PC-3 (cell line): ENCODE measurements around the gene PVALB. TPM values are rescaled to one million over a fixed set of nuclear protein-coding genes. Genes with fewer than 3 reads are reported as not detected.

Source experiments
- ATAC-seq: fragments of 200-7000 bp; cut with Tn5 transposase; 2 replicates; pipeline ENCODE4 v1.9.1; 2020; ENCODE audit warnings: mild to moderate bottlenecking, moderate library complexity
- Bru-seq: library from RNA; stranded (reverse); fragments of 400-500 nt; gene quantifications from one replicate; lab custom pipeline; 2021; lab: Mats Ljungman, UMichigan
- BruChase-seq, 2 experiments: library from RNA; stranded (reverse); fragments of 400-500 nt; gene quantifications; one replicate each; lab custom pipeline; 2021; lab: Mats Ljungman, UMichigan
- BruUV-seq: library from RNA; stranded (reverse); fragments of 400-500 nt; replicated peaks from 2 replicates; lab custom pipeline; 2021; lab: Mats Ljungman, UMichigan
- CTCF ChIA-PET: fragments of 300-600 bp; sonication (Branson Sonifier 250); formaldehyde crosslinking; loops from one replicate; lab custom pipeline; 2022; ENCODE audit warnings: antibody characterized with exemption; lab: Charles Lee
- POLR2A ChIA-PET: fragments of 300-600 bp; sonication (Branson Sonifier 250); formaldehyde crosslinking; loops from one replicate; lab custom pipeline; 2022; ENCODE audit warnings: antibody characterized with exemption; ENCODE audit not compliant: unreplicated experiment; lab: Charles Lee
- DNase-seq: peaks from one replicate; pipeline ENCODE4 v3.0.0-alpha.2; 2015
- H2AFZ ChIP-seq: fragments of 300-600 bp; sonication (generic); 2 replicates; pipeline ENCODE4 v1.6.0; 2016; ENCODE audit warnings: antibody characterized with exemption, low read length
- H3F3A ChIP-seq: fragments of 300-600 bp; sonication (generic); one replicate; pipeline ENCODE4 v1.6.0; 2017; ENCODE audit warnings: antibody characterized with exemption, low read length, control low read depth, mild to moderate bottlenecking; ENCODE audit not compliant: unreplicated experiment
- H3K27ac ChIP-seq: fragments of 300-600 bp; sonication (generic); 2 replicates; pipeline ENCODE4 v1.5.1; 2016; ENCODE audit warnings: mild to moderate bottlenecking, low read length
- H3K27me3 ChIP-seq: fragments of 300-600 bp; sonication (generic); 2 replicates; pipeline ENCODE4 v1.6.1; 2016; ENCODE audit warnings: low read length, mixed read lengths
- H3K36me3 ChIP-seq: fragments of 300-600 bp; sonication (generic); 2 replicates; pipeline ENCODE4 v1.6.1; 2016; ENCODE audit warnings: low read depth, mixed run types, low read length, mixed read lengths
- H3K4me1 ChIP-seq: fragments of 300-600 bp; sonication (generic); 2 replicates; pipeline ENCODE4 v1.5.1; 2016; ENCODE audit warnings: low read length; ENCODE audit not compliant: insufficient read depth
- H3K4me2 ChIP-seq: fragments of 300-600 bp; sonication (generic); 2 replicates; pipeline ENCODE4 v1.6.0; 2016; ENCODE audit warnings: low read length
- H3K4me3 ChIP-seq: fragments of 300-600 bp; sonication (generic); 2 replicates; pipeline ENCODE4 v1.5.1; 2016; ENCODE audit warnings: mild to moderate bottlenecking, low read length, mixed read lengths
- H3K79me2 ChIP-seq: fragments of 300-600 bp; sonication (generic); 2 replicates; pipeline ENCODE4 v1.6.1; 2017; ENCODE audit warnings: low read length, mixed read lengths
- H3K9ac ChIP-seq: fragments of 300-600 bp; sonication (generic); 2 replicates; pipeline ENCODE4 v1.6.0; 2016; ENCODE audit warnings: mild to moderate bottlenecking, low read length
- H3K9me2 ChIP-seq: fragments of 300-600 bp; sonication (generic); replicated peaks from 2 replicates; pipeline ENCODE4 v1.6.1; 2016; ENCODE audit warnings: mixed run types, low read length, mixed read lengths
- H3K9me3 ChIP-seq: fragments of 300-600 bp; sonication (generic); 2 replicates; pipeline ENCODE4 v1.6.1; 2016; ENCODE audit warnings: low read length, mixed read lengths
- H4K20me1 ChIP-seq: fragments of 300-600 bp; sonication (generic); 2 replicates; pipeline ENCODE4 v1.6.1; 2016; ENCODE audit warnings: low read length, mixed read lengths
- CTCF ChIP-seq: fragments of 300-600 bp; sonication (generic); conservative IDR thresholded peaks from 2 replicates; pipeline ENCODE4 v1.5.1; 2017; ENCODE audit warnings: antibody characterized with exemption, low read depth, mild to moderate bottlenecking, low read length
- EZH2 ChIP-seq: fragments of 300-600 bp; sonication (generic); IDR thresholded peaks from one replicate; pipeline ENCODE4 v1.6.1; 2017; ENCODE audit warnings: antibody characterized with exemption, mild to moderate bottlenecking, low read length; ENCODE audit not compliant: unreplicated experiment
- EZH2phosphoT487 ChIP-seq: fragments of 300-600 bp; sonication (generic); IDR thresholded peaks from 2 replicates; pipeline ENCODE4 v1.6.1; 2018; ENCODE audit warnings: mild to moderate bottlenecking, antibody characterized with exemption, low read length, borderline replicate concordance
- intact Hi-C: fragments of 100-400 bp; cut with micrococcal nuclease; formaldehyde crosslinking; loops from 2 replicates; pipeline ENCODE4 v1.9.0; 2023
- long read RNA-seq: library from polyadenylated mRNA; unstranded; transcript quantifications from one replicate; pipeline ENCODE4 v2.0.0, GENCODE V29; 2021; ENCODE audit not compliant: unreplicated experiment
- total RNA-seq: library from RNA; depleted of rRNA; stranded (reverse); fragments of >200 nt; gene quantifications from 2 replicates; pipeline ENCODE4 v1.2.3, GENCODE V29; 2014; rRNA removed

The PVALB gene, protein sequence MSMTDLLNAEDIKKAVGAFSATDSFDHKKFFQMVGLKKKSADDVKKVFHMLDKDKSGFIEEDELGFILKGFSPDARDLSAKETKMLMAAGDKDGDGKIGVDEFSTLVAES
- not detected in 2 replicates for total RNA-seq
- Bru-seq, nascent RNA: not detected
- not detected for BruChase-seq, experiment 1, labeled RNA remaining after a 6-hour chase
- not detected for BruChase-seq, experiment 2, labeled RNA remaining after a 2-hour chase
- long read RNA-seq: 0 reads

GRCh38 chr22:36816636-36817524 lies at the start of gene PVALB:
TSS of gene PVALB (minus strand) at chr22:36817035. CDS start at chr22:36817005, 30 bp downstream.
- DNase-seq (peak; percentile 29), ATAC-seq (peak; percentile 51)
- Histone ChIP-seq H3K9me3 (no peaks in the 10 kb centered on the region), H3K9ac (no peak within 1 kb of the TSS), H4K20me1 (no peaks in the 10 kb centered on the region), H3K27me3 (peaks cover 58% of the 10 kb centered on the region), H3K4me1 (no peaks in the 10 kb centered on the region), H3K4me3 (peak within 1 kb of the TSS; percentile 42; the same call in 1 of the 2 replicates), H3K4me2 (peak within 1 kb of the TSS; percentile 59; the same call in 1 of the 2 replicates), H3K79me2 (no peaks in the 10 kb centered on the region), H3F3A (no peaks in the 10 kb centered on the region), H3K27ac (no peak within 1 kb of the TSS), H3K36me3 (no peaks in the 10 kb centered on the region), H2AFZ (no peak within 1 kb of the TSS), H3K9me2 (no peaks in the 10 kb centered on the region)
- CTCF ChIA-PET: no interaction called here
- no TSS peak for BruUV-seq
- POLR2A ChIA-PET: no interaction called here
- TF ChIP-seq EZH2 (peak; percentile 68), EZH2phosphoT487 (no peak; the same call in 1 of the 2 replicates), CTCF (no peak)
- intact Hi-C loops: no loop called here

DNA sequence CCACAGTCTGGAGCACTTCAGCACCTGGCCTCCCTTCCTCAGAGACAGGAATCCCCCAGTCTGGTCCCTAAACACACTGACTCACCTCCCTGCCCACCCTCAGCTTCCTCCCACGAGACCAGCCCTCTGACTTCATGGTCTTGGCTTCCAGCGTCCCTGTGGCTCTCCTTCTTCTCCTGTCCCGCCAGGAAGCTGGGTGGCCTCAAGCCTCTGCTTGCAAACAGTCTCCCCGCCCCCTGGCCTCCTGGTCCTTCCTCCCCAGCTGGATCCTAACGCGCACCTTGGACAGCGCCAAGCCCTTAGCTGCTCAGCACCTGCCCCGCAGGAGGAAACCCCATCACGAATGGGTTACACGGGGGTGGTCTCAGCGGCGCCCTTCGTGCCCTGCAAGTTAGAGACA lies 48.5 kb upstream of the PVALB start:
- no peaks in the 10 kb centered on the region for H3K36me3 ChIP-seq
- CTCF ChIA-PET: no interaction called here
- no peak overlapping the region for H3K4me3 ChIP-seq
- TF ChIP-seq EZH2phosphoT487 (no peak), EZH2 (no peak), CTCF (no peak)
- no peaks in the 10 kb centered on the region for H4K20me1 ChIP-seq
- no peaks in the 10 kb centered on the region for H3K79me2 ChIP-seq
- no peak overlapping the region for H3K9ac ChIP-seq
- intact Hi-C loops: no loop called here
- no peaks in the 10 kb centered on the region for H3F3A ChIP-seq
- no peak for ATAC-seq
- H3K27me3 ChIP-seq: no peaks in the 10 kb centered on the region
- POLR2A ChIA-PET: no interaction called here
- no peak overlapping the region for H3K4me2 ChIP-seq
- H3K9me3 ChIP-seq: no peaks in the 10 kb centered on the region
- BruUV-seq: no TSS peak
- H2AFZ ChIP-seq: no peak overlapping the region
- H3K9me2 ChIP-seq: no peaks in the 10 kb centered on the region
- no peak overlapping the region for H3K27ac ChIP-seq
- H3K4me1 ChIP-seq: peaks cover 7% of the 10 kb centered on the region
- no peak for DNase-seq
